HG03135 (cell line): ENCODE results near the gene CD300LF.
A peak's percentile ranks its signal among the peaks of the same experiment; 100 is the strongest.

Source experiments
- ATAC-seq: cut with Tn5 transposase; IDR thresholded peaks from one replicate; pipeline ENCODE4 v1.9.1; 2021; ENCODE audit warnings: mild to moderate bottlenecking, moderate library complexity; ENCODE audit not compliant: unreplicated experiment

CD300LF gene

GRCh38 chr17:74712756-74713155 is at the start of gene CD300LF:
Gene CD300LF (minus strand): TSS chr17:74712923. CDS start chr17:74712866, 57 bp downstream.
- no peak for ATAC-seq

- no peak for ATAC-seq
These were observed 49.2 kb upstream of the CD300LF start for GRCh38 chr17:74761931-74762330.

GRCh38 chr17:74761419-74761818 is 48.7 kb upstream of the CD300LF start:
- no peak for ATAC-seq

GRCh38 chr17:74760404-74761105 is 47.8 kb upstream of the CD300LF start:
- ATAC-seq: no peak

- ATAC-seq: no peak
These were observed 47.2 kb upstream of the CD300LF start for GRCh38 chr17:74759941-74760340.

- ATAC-seq: peak; percentile 50
These were observed 46.6 kb upstream of the CD300LF start for GRCh38 chr17:74759243-74759801.

- no peak for ATAC-seq
These were observed 46.1 kb upstream of the CD300LF start for GRCh38 chr17:74758848-74759168.

- no peak for ATAC-seq
These were observed 45.5 kb upstream of the CD300LF start for GRCh38 chr17:74757931-74758847.

GRCh38 chr17:74757502-74757901 is 44.8 kb upstream of the CD300LF start:
- ATAC-seq: no peak

GRCh38 chr17:74756891-74757290 is 44.2 kb upstream of the CD300LF start:
- ATAC-seq: no peak

GRCh38 chr17:74755533-74755932 is 42.8 kb upstream of the CD300LF start:
- no peak for ATAC-seq

- no peak for ATAC-seq
These were observed 42.1 kb upstream of the CD300LF start for GRCh38 chr17:74754832-74755231.

- no peak for ATAC-seq
These were observed 40.2 kb upstream of the CD300LF start for GRCh38 chr17:74752822-74753401.

- no peak for ATAC-seq
These were observed 39.7 kb upstream of the CD300LF start for GRCh38 chr17:74752415-74752814.

- ATAC-seq: no peak
These were observed 37.8 kb upstream of the CD300LF start for GRCh38 chr17:74750327-74751069.

GRCh38 chr17:74750039-74750326 is 37.3 kb upstream of the CD300LF start:
- no peak for ATAC-seq

- ATAC-seq: peak; percentile 6
These were observed 36.7 kb upstream of the CD300LF start for GRCh38 chr17:74749279-74750038.

GRCh38 chr17:74748529-74749278 is 36.0 kb upstream of the CD300LF start, which contains the start of gene NHERF1:
Gene NHERF1 (plus strand): TSS chr17:74748628. CDS start chr17:74748847, 219 bp downstream.
- peak; percentile 88 for ATAC-seq

- no peak for ATAC-seq
These were observed 35.5 kb upstream of the CD300LF start for GRCh38 chr17:74748279-74748528.

GRCh38 chr17:74746922-74747321 is 34.2 kb upstream of the CD300LF start:
- ATAC-seq: no peak
